Ramos (cell line): Measurements from ENCODE around the gene PHF21A.

Experiments used
- in situ Hi-C: fragments of 300-500 bp; cut with MboI; formaldehyde crosslinking; loops from one replicate; pipeline ENCODE4 v1.14.3; 2022; ENCODE audit warnings: low sequenced_read_pairs; ENCODE audit not compliant: unreplicated experiment

PHF21A gene

DNA sequence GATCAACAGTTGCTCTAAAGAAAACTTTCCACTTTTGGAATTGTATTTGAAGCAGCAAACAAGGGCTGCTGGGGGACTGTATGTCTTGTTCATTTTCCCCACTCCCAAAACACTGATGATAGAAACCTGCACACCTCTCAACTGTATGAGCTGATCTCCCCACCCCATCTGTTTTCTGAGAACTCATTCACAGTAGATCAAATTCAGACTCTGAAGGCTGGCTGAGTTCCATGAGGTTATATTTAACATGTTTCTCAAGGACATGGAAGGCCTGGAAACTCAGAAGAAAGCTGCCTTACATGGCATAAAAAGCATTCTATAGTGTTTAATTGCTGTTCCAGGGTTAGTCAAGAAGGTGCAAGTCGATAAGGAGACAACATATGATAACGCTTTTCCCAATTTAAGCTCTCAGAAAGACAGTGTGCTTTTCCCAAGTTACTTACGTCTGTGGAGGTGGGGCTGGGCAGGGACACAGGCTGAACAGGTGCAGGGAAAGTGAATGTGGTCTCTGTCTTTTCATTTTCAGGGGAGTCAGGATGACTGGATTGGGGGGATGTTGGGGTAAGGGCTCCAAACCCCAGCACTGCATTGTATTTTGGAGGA is 175.8 kb downstream of the PHF21A start:
- in situ Hi-C loops, result no loop called here

DNA sequence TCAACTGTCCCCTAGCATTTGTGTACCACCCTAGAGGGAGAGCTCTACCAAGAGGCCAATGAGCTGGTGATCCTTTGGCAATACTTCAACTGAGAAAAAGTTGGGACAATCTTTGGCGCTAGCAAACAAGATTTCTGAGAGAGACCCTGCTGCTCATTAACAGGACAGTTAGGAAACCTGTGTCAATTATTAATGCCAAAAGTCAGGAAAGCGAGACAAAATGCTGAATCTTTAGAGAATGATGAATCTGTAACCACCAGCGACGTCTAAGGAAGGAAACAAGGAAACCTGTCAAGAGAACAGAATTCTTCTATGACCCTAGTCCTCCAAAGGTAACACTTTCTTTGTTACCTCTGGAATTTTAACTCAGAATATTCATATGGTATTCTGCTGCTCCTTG is 178.9 kb downstream of the PHF21A start:
- in situ Hi-C loops, result no loop called here

DNA sequence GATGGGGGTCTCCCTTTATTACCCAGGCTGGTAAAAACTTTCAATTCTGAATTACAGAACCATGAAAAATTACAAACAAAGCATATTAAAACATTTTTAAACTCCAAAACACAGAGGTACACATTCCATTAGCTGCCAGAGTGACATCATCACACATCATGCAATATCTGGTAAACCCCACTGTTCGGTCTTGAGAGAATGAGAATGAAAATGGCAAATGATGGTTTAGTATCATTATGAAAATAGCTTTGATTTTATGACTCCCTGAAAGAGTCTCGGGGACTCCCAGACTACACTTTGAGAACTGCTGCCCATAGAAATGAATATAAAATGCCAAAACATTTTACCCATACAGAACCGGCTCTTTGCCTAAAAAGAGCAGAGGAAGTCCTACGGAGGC is 180.0 kb downstream of the PHF21A start:
- in situ Hi-C loops, result no loop called here

DNA sequence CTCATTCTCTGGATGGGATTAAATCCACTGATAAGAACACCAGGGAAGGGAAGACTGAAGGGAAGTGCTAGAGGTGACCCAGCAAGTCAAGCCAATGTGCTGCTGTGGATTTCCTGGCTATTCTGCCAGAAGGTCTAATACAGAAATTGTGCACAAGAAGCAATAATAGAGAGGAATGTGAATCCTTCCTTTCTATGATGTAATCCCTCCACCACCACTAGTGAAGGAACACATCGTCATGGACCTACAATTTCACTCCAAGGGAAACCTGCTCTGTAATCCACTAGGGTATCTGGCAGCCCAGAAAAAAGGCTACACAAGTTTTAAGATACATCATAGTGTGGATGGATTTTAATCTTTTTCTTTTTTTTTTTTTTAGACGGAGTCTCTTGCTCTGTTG is 181.4 kb downstream of the PHF21A start:
- in situ Hi-C loops, result no loop called here

DNA sequence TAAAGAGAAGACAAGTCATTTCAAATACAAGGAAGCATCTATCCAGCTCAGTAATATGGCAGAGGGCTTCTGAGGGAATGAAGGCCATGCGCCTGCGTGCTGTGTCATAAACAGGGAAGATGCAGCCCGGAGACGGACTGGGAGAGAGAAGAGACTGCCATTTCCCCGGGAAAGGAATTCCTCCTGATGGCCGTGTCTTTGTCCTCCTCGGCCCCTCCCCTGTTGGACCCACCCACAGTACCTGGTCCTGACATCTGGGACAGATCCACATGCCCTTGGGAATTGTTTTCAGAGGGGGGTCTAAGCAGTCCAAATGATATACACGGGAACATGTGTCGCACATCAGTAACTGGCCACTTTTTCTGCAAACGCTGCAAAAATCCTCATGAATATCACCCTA is 183.3 kb downstream of the PHF21A start:
- in situ Hi-C loops, result no loop called here

DNA sequence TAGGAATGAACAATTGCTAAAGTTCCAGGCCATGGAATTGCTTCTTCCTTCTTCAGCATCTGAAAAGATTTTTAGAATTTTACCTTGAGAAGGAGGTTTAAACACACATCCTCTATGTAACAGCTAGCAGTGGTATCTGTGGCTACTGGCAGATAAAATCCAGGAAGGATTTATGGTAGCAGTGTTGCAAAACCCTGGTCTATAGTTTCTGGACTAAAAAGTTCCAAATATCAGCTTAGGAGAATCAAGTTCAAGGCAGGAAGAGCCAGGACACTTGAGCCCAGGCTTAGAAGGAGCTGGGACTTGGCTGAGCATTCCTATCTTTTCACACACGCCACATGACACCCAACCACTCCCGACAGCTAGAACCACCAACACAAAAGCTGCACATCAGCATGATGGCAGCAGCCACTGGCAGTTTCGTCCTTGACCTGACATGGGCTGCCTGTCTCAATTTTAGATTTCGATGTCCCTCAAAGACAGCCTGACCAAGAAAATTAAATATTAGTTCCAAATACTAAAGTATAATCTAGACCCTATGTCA is 184.7 kb downstream of the PHF21A start:
- in situ Hi-C loops, result no loop called here

DNA sequence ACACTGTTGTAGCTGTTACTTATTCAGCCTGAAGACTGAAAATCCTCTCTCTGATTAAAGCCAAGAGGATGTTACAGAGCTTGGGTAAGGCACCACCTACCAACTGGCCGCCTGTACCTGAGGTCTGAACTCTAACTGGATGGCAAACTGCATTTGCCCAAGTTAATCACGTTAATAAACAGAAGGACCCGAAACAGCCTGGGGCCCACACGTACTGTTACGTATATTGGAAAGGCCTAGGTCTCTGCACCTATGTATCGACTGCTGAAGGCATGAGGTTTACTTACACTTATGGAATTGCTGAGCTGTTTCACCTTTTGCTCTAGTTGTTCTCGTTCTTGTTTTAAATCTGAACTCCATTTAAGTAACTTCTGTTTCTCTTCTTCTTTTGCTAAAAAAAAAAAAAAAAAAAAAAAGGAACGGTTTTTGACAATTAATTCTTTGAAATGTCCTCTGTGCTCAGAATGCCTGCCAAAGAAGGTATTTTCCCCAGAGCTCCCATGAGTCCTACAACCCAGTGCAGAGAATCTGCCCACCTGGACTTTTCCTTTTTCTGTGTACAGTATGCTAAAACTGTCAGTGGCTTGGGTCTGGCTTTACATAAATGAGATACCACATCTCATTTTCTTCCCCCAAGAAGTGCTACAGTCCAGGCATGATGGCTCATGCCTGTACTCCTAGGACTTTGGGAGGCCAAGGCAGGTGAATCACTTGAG is 185.7 kb downstream of the PHF21A start:
- in situ Hi-C loops, result no loop called here

DNA sequence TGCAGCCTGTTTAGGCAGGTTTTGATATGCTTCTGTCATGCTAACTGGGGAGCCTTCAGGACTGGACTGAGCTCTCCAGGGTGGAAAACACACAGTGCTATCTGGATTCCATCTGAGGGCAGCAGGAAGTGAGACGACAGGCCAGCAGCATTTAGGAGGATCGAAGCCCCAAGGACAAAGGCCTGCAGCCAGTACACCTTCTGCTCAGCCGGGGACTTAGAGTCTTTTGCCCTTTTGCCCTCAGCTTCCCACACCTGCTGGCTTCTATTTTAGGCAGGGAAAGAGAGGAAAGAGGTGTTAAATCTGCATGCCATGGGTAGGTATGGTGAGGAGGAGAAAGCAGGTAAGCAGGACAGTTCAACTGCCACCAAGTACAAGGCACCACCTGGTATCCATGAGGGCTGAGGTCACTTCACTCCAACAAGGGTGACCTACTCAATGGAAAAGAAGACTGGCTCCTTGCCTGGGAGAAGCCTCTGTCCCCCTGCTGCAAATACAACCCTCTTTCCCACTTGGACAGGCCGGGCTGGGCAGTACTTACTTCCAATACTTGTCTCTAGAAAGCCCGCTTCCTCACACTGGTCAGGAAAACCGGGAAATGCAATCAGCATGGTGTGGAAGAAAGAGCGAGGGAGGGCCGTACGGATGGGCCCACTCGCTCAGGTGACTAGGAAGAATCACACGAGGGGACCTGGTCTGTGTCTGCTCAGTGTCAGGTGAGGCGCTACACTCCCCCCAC is 186.5 kb downstream of the PHF21A start:
- in situ Hi-C loops, result no loop called here

DNA sequence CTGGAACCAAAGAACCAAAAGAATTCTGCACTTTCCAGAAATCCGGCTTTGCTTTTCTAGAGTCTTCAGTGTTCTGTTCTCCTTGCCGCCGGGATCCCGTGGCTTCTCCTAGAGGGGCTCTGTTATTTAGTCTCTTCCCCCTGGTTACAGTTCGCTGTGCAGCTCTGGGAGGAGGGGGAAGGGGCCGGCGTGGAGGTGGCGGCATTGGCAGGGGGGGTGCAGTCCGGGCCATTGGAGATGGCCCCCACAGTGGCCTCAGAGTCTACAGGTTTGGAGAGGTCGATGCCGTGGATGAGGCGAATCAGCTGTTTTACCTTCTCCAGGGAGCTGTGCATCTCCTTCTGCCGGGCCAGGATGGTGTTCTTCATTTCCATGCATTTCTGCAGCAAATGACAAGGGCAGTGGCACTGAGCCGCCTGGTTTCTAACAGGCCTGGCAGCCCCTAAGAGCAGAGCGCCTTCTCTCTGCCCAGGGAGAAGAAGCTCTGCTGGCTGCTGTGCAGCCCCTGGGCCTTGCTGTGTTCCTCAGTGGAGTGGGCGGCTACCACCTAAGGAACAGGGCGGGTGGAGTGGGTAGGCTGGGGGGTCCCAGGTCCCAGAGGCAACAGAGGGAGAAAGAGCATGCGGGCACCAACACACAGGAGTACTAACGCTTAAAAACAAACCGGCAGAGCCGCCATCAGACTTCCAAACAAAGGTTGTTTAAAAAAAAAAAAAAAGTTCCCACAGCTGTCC is 187.2 kb downstream of the PHF21A start:
- in situ Hi-C loops, result no loop called here

DNA sequence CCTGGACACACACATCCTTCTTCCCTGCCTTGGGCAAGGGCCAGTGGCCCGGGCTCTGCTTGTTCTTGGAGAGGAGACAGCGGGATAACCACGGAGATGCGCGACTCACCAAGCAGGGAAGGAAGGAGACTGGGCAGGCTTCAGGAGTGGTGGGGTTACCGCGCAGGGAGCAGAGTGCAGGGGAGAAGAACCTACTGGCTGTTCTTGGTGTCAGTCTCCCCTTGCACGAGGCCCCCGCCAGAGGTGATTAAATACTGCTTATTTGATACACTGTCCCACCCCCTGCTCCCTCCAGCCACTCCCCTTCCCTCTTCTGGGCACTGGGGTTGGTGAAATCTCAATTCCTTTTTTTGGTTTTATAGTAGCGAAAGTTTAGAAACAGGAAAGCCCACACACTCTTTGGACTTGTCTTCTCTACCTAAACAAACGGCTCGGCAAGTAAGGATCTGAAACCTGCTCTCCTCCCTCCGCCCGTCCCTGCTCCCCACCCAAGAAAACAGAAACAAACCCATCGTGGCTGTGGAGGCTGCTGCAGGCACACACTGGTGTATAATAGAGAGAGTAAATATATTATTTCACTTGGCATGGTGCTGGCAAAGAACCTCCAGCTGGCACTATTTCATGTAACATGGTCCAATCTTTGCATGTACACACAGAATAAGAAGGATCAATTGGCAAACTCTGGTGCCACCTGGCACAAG is 188.0 kb downstream of the PHF21A start:
- in situ Hi-C loops, result no loop called here

DNA sequence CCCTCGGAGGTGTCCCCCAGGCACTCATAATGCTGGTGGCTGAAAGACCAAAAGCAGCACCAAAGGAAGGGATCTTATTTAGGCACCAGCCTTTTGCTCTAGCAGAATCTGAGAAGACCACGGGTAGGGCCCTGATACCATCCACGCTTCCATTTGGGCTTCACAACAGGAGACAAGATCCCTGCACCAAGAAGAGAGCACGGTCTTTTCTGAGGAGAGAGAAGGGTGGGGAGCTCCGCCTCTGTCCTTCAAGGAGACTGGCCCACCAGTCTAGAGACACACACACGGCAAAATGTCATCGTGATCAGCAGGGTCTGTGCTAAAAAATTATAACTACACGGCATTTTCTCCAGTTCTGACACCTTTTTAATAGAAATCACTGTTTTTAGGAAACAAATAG is 189.0 kb downstream of the PHF21A start:
- in situ Hi-C loops, result no loop called here

DNA sequence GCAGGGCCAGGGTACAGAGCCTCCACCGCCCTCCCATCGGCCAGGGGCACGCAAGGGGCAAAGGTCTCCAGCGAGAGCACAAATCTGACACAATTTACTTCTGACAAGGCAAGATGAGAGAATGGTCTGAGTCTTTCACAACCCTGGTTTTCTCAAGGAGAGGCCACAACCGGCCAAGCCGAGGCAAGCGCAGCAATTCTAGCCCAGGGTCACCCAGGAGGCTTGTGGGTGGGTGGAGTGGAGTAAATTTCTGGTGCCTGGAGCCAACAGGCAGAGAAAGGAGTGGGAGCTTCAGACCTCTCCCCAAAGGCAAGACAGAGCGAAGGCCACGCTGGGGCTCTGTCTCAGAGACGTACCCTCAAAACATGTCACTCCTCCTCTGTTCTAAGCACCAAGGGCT is 189.5 kb downstream of the PHF21A start:
- in situ Hi-C loops, result no loop called here

DNA sequence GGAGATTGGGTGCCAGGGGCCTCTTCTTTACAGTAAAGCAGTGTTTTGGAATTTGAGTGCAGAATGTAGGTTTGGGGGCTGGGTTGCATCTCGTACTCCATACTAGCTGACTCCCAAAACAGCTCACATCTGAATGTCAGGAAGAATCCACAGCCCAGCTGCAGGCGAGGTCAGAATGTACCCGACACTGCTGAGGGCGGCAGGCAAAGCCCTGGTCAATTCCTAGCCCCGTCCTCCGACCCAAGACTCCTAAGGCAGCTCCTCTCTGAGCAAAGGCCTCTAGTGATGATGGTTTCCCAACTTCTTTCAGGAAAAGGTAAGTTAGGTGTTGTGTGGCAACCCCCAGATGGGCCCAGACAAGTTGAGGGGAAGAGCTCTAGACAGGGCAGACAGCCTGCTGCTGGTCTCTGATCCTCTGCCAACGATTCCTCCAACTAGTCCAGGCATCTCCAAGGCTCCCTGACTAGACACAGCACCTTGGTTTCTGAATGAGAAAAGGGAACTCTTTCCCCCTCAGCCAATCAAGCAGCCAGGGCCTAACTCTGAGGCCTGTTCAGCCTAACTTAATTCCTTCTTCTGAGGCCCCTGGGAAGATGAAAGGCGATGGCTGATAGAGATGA is 190.2 kb downstream of the PHF21A start:
- in situ Hi-C loops, result no loop called here

DNA sequence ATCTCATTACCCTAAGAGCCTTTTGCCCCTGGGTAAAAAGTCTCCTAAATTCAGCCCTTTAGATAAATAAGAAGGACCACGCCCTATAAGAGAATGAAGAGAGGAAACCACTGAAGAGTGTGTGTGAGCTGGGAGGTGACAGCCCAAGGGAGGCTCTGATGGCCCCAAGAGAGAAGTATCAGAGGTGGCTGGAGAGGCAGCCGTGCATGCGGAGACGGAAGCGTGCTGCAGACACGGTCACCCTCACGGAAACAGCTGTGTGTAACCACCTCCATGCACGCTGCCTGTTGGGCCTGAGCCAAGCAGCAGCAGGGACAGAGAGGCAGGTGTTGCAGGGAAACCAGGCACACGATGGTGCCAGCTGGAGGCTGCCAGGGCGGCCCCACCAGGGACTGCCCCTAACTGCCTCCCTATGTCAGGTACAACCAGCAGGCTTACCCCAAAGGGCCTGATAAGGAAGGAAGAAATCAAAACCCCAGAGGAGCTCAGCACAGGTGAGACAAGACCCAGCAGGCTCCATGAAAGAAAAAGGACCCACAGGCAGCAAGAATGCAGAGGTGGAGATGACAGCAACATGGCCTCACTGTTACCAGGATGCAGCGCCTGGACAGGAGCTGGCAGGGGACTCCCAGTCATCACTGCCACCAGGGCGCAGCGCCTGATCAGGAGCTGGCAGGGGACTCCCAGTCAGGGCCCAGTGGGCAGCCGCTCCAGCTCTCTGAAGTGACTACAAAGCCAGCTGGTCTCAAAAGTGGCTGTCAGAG is 191.0 kb downstream of the PHF21A start:
- in situ Hi-C loops, result no loop called here

DNA sequence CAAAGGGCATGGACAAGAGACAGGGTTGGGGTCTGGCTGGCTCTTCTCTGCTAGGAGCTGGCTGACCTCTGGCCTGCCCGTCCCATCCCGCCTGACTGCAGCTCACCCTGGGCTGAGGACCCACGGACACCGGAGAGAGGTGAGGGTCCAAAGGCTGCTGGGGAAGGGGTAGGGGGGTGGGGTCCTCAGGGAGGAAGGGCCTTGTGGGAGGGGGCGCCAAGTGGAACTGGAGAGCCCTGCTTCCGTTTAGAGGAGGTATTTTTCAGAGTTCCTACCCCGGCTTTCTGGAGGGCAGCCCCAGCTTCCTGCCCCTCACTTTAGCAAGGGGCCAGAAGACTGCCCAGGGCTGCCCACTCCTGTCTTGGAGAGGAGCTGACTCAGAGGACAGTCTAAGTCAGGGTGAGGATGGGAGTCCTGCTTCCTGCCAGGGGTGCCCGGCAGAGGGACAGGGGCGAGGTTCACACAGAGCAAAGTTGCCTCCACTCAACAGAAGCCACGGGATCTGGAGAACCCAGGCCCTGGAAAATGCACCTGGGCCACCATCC is 191.7 kb downstream of the PHF21A start:
- in situ Hi-C loops, result no loop called here

DNA sequence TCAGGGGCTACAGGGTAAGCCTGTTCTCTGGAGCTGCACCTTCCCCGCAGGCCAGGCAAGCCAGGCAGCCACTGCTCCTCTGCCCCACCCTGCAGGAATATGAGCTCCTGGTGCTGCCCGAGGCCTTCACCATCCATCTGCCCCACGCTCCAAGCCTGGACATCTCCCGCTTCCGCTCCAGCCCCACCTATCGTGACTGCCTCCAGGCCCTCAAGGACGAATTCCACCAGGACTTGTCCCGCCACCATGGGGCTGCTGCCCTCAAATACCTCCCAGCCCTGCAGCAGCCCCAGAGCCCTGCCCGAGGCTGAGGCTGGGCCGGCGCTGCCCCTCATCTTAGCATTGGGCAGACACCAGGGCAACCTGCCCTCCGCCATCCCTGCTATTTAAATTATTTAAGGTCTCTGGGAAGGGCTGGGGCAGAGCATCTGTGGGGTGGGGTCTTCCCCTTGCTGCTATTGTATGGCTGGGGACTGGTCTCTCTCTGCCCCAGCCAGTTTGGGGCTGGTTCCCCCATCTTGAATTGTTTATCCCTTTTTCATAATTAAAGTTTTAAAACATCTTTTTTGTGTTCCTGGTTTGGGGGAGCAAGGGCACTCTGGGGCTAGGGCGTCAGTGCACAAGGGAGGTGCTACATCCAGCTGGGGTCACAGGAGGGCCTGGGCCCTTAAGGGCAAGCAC is 192.6 kb downstream of the PHF21A start:
- in situ Hi-C loops, result no loop called here

DNA sequence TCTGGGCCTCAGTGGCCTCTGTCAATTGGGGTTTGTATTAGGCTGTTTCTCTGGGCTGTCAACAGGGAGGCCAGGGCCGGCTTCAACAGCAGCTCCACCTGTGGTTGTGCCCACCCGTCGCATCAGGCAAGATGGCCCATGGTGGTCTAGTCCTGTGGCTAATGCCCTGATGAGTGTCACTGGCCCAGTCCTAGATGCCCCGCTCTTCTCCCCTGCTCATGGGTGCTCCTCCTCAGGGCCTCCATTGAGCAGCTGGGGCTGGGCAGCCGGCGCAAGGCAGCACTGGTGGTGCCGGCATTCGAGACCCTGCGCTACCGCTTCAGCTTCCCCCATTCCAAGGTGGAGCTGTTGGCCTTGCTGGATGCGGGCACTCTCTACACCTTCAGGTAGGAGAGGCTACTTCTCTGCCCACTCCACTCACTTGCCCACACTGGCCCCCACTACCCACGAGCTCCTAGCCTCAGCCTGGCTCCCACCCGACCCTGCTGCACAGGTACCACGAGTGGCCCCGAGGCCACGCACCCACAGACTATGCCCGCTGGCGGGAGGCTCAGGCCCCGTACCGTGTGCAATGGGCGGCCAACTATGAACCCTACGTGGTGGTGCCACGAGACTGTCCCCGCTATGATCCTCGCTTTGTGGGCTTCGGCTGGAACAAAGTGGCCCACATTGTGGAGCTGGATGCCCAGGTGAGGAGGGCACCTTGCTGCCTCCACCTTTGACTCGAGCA is 193.4 kb downstream of the PHF21A start:
- in situ Hi-C loops, result no loop called here

DNA sequence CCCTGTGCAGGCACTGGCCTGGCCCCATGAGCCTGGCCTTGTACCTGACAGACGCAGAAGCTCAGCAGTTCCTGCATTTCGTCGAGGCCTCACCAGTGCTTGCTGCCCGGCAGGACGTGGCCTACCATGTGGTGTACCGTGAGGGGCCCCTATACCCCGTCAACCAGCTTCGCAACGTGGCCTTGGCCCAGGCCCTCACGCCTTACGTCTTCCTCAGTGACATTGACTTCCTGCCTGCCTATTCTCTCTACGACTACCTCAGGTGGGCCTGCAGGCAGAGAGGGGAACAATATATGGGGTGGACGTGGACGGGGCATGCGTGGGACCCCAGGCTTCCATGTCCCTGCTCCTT is 193.9 kb downstream of the PHF21A start:
- in situ Hi-C loops, result no loop called here
